Activated naive CD4-positive, alpha-beta T cell treated with anti-CD3 and anti-CD28 coated beads, Interleukin-2, amount 50 U/mL, for 24 hours (primary cell): Measurements from ENCODE around the gene ACBD6.

Experiments used
- H3K27ac Mint-ChIP-seq: one replicate; pipeline ENCODE4 v1.8.0; 2021; ENCODE audit warnings: mild to moderate bottlenecking, mixed read lengths
- H3K27me3 Mint-ChIP-seq: one replicate; pipeline ENCODE4 v1.8.0; 2021; ENCODE audit warnings: mixed read lengths
- H3K36me3 Mint-ChIP-seq: one replicate; pipeline ENCODE4 v1.8.0; 2021; ENCODE audit warnings: mixed read lengths
- H3K4me1 Mint-ChIP-seq: one replicate; pipeline ENCODE4 v1.8.0; 2021; ENCODE audit warnings: mixed read lengths
- H3K4me3 Mint-ChIP-seq: one replicate; pipeline ENCODE4 v1.8.0; 2021; ENCODE audit warnings: mild to moderate bottlenecking, mixed read lengths
- H3K9me3 Mint-ChIP-seq: one replicate; pipeline ENCODE4 v1.8.0; 2021; ENCODE audit warnings: mixed read lengths

ACBD6 gene

DNA sequence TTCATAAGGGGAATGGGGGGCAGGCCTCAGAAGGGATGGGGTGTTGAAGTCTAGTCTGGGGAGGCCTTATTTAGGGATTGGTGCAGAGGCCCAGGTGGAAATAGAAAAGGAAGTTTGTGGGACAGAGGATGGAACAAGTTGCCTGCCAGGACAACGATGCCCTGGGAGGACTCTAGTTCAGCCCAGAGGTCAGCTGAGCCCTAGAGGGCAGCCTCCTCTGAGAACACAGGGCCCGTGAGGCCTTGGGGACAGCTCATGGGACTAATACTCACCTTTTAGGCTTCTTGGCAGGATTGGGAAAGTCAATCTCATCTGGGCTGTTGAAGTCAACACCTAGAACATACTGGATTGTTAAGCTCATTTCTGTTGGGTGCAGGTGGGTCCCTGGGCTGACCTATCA lies 229.3 kb downstream of the ACBD6 start:
- Mint-ChIP-seq H3K4me1 (no peaks in the 10 kb centered on the region), H3K27ac (no peak overlapping the region), H3K27me3 (no peaks in the 10 kb centered on the region), H3K36me3 (peaks cover 11% of the 10 kb centered on the region), H3K9me3 (no peaks in the 10 kb centered on the region), H3K4me3 (no peak overlapping the region)

DNA sequence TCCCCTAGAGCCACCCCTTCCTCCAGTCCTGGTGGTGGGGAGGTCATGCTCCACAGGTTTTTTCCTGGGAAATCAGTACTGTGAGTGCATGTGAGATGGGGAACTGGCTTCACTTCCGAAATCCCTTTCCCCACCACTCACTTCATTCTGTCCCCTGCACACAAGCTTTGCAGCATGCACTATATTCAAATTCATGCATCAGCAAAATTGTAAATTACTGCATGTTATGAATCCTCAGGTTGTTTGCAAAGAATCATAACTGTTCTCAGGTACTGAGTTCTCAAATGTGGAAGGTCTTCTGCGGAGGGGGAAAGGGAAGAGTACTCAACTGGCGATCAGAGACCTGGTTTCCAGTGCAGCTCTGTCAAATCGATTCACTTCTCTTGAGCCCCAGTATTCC lies 230.0 kb downstream of the ACBD6 start:
- Mint-ChIP-seq H3K4me1 (no peaks in the 10 kb centered on the region), H3K4me3 (no peak overlapping the region), H3K9me3 (no peaks in the 10 kb centered on the region), H3K27ac (no peak overlapping the region), H3K36me3 (peaks cover 9% of the 10 kb centered on the region), H3K27me3 (no peaks in the 10 kb centered on the region)

DNA sequence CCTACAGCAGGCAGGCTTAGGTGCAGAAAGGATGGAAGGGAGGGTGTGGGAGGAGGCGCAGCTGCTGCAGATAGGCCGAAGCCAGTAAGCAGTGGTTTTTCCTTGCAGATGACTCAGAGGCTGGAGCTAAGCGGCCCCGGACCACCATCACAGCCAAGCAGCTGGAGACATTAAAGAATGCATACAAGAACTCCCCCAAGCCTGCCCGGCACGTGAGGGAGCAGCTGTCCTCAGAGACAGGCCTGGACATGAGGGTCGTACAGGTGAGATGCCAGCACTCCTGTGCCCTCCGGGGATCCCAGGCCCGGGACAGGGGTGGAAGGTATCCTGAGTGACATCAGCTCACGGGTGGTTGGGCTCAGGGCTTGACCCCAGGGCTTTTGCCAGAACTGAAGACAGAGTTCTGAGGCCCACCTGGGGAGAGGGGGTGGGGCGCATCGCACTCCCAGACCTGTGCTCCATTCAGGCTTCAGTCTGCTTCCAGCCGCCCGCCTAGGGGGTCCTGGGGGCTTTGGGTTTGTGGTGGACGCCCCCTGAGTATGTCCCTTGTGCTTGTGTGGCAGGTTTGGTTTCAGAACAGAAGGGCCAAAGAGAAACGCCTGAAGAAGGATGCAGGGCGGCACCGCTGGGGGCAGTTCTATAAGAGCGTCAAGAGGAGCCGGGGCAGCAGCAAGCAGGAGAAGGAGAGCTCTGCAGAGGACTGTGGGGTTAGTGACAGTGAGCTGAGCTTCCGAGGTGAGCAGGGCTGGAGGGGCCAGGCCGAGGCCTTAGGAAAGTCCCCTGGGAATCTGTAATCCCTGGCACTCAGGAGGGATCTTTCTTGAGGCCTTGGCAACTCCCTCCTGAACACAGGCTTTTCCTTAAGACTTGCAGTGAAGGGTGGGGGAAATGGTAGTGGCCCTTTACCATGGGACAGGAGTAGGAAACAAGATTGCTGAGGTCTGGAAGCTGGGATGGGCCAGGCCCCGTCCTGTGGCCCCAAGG lies 230.8 kb downstream of the ACBD6 start:
- Mint-ChIP-seq H3K9me3 (no peaks in the 10 kb centered on the region), H3K4me1 (no peaks in the 10 kb centered on the region), H3K27ac (no peak overlapping the region), H3K27me3 (no peaks in the 10 kb centered on the region), H3K4me3 (no peak overlapping the region), H3K36me3 (peaks cover 9% of the 10 kb centered on the region)

DNA sequence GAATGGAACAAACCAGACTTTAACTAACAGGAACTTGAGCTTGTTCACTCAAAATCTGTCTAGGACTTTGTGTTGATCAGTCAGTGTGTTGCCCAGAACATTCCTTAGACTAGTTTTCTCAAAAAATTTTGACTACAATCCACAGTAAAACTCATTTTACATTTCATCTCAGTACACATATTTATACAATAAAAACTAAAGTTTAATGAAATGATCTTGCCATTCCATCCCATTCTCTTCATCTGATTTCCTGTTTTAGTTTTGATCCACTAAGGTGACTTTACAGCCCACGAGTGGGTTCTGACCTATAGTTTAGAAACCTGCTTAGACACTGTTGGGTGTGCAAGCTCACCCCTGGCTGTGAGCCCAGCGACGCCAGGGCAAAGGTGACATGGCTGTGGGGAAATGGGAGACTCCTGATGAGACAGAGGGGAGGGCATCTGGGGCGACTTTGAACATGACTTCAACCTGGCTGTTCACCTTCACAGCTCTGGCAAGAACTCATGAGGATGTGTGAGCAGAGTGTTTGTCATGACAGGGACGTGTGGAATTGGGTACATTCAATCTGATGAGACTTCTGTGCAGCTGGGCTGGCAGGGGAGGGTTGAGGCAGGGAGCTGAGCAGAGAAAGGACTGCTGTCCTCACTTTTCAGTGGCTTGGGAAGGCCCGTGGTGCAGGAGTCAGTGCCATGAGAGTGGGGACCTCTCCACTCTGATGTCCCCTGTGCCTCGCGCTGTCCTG lies 231.7 kb downstream of the ACBD6 start:
- H3K4me1 Mint-ChIP-seq = no peaks in the 10 kb centered on the region
- H3K27ac Mint-ChIP-seq = no peak overlapping the region
- H3K36me3 Mint-ChIP-seq = peaks cover 7% of the 10 kb centered on the region
- no peak overlapping the region for H3K4me3 Mint-ChIP-seq
- H3K9me3 Mint-ChIP-seq = no peaks in the 10 kb centered on the region
- H3K27me3 Mint-ChIP-seq = no peaks in the 10 kb centered on the region

DNA sequence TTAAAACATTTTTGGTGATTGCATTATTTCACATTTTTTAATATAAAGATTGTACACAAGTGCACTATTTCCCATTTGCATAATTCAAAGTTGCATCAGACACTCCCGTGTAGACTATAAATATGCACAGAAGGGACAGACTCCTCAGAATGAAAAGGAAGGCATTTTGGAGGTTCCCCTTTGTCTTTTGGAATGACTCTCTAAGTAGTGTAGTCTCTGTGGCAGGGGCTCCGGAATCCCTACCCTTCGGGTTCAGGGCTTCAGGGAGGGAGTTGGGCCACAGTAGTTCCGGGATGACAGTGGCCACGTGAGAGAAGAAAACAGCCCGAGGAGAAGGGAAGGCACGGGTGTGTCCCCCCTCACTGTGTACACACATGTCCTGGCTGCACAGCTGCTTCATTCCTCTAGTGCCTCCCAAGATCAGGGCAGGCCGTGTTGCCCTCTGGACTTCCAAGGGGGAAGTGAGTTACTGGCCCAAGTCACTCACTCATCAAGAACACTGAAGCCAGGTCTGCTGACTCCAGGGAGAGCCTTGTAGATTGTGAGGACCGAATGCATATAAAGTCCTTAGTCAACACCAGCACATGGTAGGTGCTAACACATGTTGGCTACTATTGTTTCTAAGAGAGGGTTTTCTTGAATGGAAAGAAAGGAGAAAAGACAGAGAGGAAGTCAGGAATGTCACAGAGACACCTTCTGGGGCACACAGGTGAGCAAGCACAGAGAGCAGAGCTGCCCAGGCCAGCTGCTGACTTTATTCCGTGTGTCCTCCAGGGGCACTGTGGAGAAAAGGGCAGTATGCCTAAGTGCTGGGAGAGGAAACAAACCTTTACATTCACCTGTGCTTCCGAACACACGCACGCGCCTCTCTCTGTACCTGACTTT lies 232.5 kb downstream of the ACBD6 start:
- no peaks in the 10 kb centered on the region for H3K9me3 Mint-ChIP-seq
- H3K4me1 Mint-ChIP-seq = no peaks in the 10 kb centered on the region
- H3K36me3 Mint-ChIP-seq = peaks cover 3% of the 10 kb centered on the region
- H3K4me3 Mint-ChIP-seq = no peak overlapping the region
- no peaks in the 10 kb centered on the region for H3K27me3 Mint-ChIP-seq
- peak overlapping the region; percentile 30 for H3K27ac Mint-ChIP-seq

DNA sequence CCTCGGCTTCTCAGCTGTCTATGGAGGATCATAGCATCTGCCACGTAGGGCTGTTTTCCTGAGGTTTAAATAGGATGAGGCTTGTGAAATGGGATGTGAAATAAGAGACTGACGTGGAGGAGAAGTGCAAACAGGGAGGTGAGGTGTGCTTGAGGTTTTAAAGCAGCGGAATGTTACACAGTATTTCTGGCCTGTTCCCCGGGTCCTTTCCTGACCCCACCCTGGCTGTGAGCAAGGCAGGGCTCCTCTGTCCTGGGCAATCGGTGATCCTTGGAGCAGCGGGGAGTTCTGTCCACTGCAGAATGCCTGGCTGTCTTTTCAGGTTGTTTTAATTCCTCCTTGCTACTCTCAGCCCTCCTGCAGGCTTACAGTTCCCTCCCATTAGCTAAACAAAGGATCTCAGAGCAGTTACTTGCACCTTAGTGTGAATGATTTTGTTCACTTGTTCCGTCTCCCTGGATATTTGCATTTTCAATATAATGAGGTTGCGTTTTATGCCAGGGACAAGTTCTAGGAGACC lies 233.8 kb downstream of the ACBD6 start:
- Mint-ChIP-seq H3K36me3 (no peaks in the 10 kb centered on the region), H3K27me3 (no peaks in the 10 kb centered on the region), H3K4me1 (no peaks in the 10 kb centered on the region), H3K27ac (no peak overlapping the region), H3K9me3 (no peaks in the 10 kb centered on the region), H3K4me3 (no peak overlapping the region)

DNA sequence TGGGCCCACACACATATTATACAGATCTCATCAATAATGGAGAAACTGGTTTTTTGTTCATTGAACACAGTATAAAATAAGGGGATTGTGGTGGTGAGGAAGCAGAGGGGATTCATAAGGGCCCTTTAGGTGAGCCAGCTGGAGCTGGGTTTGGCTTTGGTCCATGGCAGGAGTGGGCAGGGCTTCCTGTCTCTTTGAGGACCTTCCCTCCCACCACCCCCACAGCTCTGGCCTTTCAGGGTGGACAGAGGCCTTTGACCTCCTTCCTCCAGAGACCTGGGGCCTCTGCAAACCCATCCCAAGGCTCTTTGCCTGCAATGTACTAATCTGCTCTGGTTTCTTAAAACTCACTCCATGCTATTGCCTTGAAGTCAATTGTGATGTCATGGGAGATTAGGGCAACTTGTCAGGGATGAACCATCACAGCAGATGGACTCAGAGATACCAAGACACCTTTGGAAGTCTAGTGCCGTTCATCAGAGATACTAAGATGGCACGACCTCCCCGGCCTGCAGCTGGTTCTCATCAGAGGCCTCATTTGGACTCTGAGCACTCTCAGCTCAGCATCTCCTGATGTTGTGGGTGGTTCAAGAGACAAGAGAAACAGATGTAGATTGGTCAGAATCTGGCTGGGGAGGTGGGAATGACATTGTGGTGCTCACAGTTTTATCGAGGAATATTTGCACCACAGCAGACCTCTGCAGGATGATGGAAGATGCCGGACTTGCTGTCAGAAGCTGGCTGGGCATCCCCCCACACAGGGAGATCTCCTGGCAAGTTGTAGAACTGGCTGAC lies 234.4 kb downstream of the ACBD6 start:
- no peaks in the 10 kb centered on the region for H3K4me1 Mint-ChIP-seq

DNA sequence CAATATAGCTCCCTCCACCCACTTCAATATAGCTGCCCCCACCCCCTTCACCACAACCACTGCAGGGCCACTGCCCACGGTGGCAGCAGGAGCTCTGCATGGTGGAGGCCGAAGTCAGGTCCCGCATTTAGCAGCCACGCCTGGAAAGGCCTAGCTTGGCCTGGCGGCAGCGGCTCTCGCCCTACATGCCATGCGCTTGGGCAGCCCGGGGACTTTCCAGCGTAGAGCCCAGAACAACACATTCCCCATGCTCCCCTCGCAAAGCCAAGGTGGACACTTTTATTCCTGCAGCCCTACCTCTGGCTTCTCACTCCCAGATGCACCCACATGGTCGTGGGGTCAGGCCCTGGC lies 235.2 kb downstream of the ACBD6 start:
- Mint-ChIP-seq H3K9me3 (no peaks in the 10 kb centered on the region), H3K27ac (no peak overlapping the region), H3K27me3 (no peaks in the 10 kb centered on the region), H3K4me1 (no peaks in the 10 kb centered on the region), H3K36me3 (no peaks in the 10 kb centered on the region), H3K4me3 (no peak overlapping the region)

More for the DNA sequence above, 234.4 kb downstream of the ACBD6 start:
- H3K9me3 Mint-ChIP-seq = no peaks in the 10 kb centered on the region
- H3K27me3 Mint-ChIP-seq = no peaks in the 10 kb centered on the region
- H3K36me3 Mint-ChIP-seq = no peaks in the 10 kb centered on the region
- no peak overlapping the region for H3K27ac Mint-ChIP-seq
- H3K4me3 Mint-ChIP-seq = no peak overlapping the region

DNA sequence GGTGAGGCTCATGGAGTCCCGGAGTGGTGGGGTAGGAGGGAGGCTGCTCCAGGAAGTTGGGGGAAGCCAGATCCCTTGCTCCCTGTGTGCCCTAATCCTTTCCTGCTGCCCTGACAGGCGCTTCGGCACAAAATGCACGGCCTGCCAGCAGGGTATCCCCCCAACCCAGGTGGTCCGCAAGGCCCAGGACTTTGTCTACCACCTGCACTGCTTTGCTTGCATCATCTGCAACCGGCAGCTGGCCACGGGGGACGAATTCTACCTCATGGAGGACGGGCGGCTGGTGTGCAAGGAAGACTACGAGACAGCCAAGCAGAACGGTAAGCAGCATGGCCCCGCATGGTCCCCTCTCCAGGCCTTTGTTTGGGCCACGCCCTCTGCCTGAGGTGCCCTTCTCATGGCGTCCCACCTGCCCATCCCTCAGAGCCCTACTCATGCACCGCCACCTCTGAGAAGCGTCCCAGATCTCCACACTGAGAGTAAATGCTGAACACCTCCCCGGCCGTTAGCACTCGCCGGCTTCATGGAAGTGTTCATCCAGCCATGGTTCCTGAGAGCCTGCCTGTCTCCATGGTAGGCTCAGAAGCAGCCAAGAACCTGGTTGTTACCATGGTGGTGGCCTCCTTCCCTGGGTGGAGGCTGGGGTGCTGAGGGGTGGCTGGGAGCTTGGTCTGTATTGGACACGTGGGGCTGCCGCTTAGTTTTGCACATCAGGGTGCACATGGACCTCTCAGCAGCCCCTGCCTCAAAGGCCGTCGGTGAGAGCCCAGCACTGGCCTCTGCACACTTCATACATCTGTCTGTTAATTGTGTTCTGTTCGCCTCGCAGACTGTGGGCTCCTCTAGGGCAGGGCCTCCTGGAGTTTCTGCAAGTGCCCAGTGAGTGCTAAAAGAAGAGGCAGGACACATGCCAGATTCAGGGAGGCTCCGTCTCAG lies 235.8 kb downstream of the ACBD6 start:
- H3K27me3 Mint-ChIP-seq = no peaks in the 10 kb centered on the region
- no peak overlapping the region for H3K4me3 Mint-ChIP-seq
- H3K4me1 Mint-ChIP-seq = no peaks in the 10 kb centered on the region
- no peak overlapping the region for H3K27ac Mint-ChIP-seq
- no peaks in the 10 kb centered on the region for H3K36me3 Mint-ChIP-seq
- no peaks in the 10 kb centered on the region for H3K9me3 Mint-ChIP-seq

DNA sequence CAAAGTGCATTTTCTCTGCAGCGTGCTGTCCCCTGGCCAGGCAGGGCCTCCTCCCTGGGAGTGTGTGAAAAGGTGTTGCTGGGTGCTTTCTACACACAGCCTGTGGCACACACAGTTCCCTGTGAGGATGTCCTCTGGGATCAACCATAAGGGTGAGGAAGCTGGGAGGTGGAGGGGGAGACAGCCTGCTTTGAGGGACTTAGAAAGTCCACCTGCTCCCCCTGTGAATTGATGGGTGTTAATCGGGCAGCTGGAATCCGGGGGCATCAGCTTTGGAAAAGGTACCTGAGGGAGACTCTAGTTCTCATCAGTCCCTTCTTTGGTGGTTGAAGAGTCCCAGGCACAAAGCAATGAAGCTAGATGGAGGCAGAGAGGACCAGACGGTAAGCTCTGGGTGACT lies 236.5 kb downstream of the ACBD6 start:
- Mint-ChIP-seq H3K27ac (peak overlapping the region; percentile 23), H3K27me3 (no peaks in the 10 kb centered on the region), H3K36me3 (no peaks in the 10 kb centered on the region)

DNA sequence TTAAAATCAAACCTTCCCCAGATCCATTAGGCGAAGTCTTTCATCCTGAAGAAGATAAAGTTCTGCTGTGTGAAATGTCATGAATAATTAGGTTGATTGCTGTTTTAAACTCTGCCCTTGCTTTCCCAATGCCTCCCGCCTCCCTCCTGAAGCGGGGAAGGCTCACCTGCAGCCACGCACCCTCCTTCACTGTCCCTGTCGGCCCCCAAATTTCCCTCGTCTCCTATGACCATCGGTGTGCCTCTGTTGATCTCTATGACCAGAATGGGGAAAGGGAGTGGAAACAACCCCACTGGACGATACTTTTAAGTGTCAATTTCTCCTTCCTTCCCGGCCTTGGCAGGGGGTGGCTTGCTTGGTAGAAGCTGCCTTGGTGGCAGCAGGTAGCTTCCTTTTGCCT lies 237.2 kb downstream of the ACBD6 start:
- H3K27me3 Mint-ChIP-seq = no peaks in the 10 kb centered on the region

More for the DNA sequence above, 236.5 kb downstream of the ACBD6 start:
- Mint-ChIP-seq H3K9me3 (no peaks in the 10 kb centered on the region), H3K4me3 (no peak overlapping the region), H3K4me1 (no peaks in the 10 kb centered on the region)

DNA sequence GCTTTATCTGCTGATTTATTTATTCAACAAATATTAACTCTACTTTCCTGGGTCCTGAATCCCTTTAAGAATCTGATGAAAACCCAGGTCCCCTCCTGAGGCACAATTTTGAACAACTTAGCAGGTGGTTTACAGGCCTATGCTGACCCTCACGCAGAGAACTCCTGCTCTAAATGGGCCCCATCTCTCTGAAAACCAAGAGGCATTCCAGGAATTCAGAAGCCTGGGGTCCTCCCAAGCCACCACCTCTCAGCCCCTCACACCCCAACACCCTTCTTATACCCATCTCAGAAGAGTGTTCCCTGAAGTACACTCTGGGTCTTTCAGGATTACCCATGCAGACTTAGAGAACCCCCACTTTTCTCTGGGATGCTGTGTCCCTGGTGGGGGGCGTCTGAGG lies 237.8 kb downstream of the ACBD6 start:
- Mint-ChIP-seq H3K27me3 (no peaks in the 10 kb centered on the region), H3K4me1 (no peaks in the 10 kb centered on the region), H3K36me3 (no peaks in the 10 kb centered on the region), H3K27ac (no peak overlapping the region), H3K4me3 (no peak overlapping the region), H3K9me3 (no peaks in the 10 kb centered on the region)

More for the DNA sequence above, 237.2 kb downstream of the ACBD6 start:
- no peaks in the 10 kb centered on the region for H3K36me3 Mint-ChIP-seq
- H3K27ac Mint-ChIP-seq = no peak overlapping the region
- no peaks in the 10 kb centered on the region for H3K4me1 Mint-ChIP-seq
- H3K4me3 Mint-ChIP-seq = no peak overlapping the region
- no peaks in the 10 kb centered on the region for H3K9me3 Mint-ChIP-seq

DNA sequence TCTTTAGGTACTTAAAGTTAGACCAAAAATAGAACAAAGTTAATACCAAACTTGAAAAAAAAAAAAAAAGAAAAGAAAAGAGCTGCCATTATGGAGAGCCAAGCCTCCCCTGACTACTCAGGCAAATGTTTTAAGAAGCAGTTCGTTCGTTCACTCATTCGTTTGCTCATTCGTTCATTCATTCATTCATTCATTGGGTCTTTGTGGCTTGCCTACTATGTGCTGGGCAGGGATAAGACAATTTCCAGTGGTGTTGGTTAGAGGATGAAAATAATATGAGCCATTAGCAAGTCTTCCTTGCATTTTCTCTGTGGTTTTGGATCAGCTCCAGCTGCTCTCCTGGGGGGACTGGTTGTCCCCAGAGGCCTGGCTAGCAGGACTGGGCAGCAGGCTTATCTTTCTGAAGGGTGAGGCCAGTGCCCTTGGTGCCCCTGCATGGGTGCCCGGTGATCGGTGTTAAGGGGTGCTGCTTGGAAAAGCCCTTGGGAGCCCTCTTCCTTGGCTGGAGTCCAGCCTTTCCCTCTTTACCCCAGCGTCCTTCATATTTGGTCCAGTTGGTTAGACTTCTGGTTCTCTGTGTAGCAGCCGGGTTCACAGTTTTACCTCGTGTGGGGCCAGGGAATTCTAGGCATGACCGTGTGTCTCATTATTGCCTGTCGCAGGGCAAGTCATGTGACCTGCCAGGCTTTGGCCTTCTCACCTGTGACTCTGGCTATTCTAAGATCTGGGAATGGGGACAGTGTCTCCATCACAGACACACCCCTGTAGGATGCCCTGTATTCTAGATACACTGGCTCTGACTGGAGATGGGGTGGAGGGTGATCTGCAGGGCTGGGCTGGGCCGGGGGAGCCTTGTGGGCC lies 239.5 kb downstream of the ACBD6 start:
- no peak overlapping the region for H3K27ac Mint-ChIP-seq
- no peaks in the 10 kb centered on the region for H3K4me1 Mint-ChIP-seq
- H3K36me3 Mint-ChIP-seq = no peaks in the 10 kb centered on the region
- H3K9me3 Mint-ChIP-seq = no peaks in the 10 kb centered on the region
- H3K27me3 Mint-ChIP-seq = no peaks in the 10 kb centered on the region
- no peak overlapping the region for H3K4me3 Mint-ChIP-seq
